Stimulated activated naive B cell treated with anti-CD40 and anti-IgM and Interleukin-4, amounts not matched to agents 10 μg/mL and 1 μg/mL and 100 μg/mL, for 72 hours (primary cell): Measurements from ENCODE around the gene GKAP1.
"Not testable (repeated sequence)": the region's sequence is repeated elsewhere in the genome, so short reads cannot be mapped to it uniquely, and the experiment has no call there.

Source experiments
- ATAC-seq, 2 donors: fragments of 150-1000 bp; cut with Tn5 transposase; replicated peaks; 2 replicates each; pipeline ENCODE4 v1.10.0; 2021; ENCODE audit warnings: moderate library complexity in 1 of 2
- DNase-seq: peaks from one replicate; pipeline ENCODE4 v3.0.0; 2021
- H3K27ac Mint-ChIP-seq: one replicate; pipeline ENCODE4 v1.8.0; 2022; ENCODE audit warnings: mild to moderate bottlenecking, mixed read lengths
- H3K27me3 Mint-ChIP-seq, 2 donors: one replicate each; pipeline ENCODE4 v1.8.0; 2022; ENCODE audit warnings: mixed read lengths in 2 of 2
- H3K36me3 Mint-ChIP-seq, 2 donors: one replicate each; pipeline ENCODE4 v1.8.0; 2022; ENCODE audit warnings: mixed read lengths in 2 of 2, mild to moderate bottlenecking in 1 of 2
- H3K4me1 Mint-ChIP-seq, 2 donors: one replicate each; pipeline ENCODE4 v1.8.0; 2022; ENCODE audit warnings: mixed read lengths in 2 of 2, mild to moderate bottlenecking in 1 of 2
- H3K4me3 Mint-ChIP-seq, 2 donors: one replicate each; pipeline ENCODE4 v1.8.0; 2022; ENCODE audit warnings: mild to moderate bottlenecking in 2 of 2, mixed read lengths in 2 of 2, moderate library complexity in 1 of 2
- H3K9me3 Mint-ChIP-seq, 2 donors: one replicate each; pipeline ENCODE4 v1.8.0; 2022; ENCODE audit warnings: mixed read lengths in 2 of 2, mild to moderate bottlenecking in 1 of 2

The GKAP1 gene

GRCh38 chr9:83708515-83709158 is 108.9 kb downstream of the GKAP1 start:
- H3K4me1 Mint-ChIP-seq: peaks cover 21 to 43% of the 10 kb centered on the region in 2 donors
- H3K4me3 Mint-ChIP-seq: peak overlapping the region; percentile 99 to 100
- H3K27ac Mint-ChIP-seq: peak overlapping the region; percentile 100
- H3K9me3 Mint-ChIP-seq: peaks cover 0 to 2% of the 10 kb centered on the region in 2 donors
- DNase-seq (peak; percentile 53), ATAC-seq (peak; percentile 65 to 67)
- H3K27me3 Mint-ChIP-seq: no peaks in the 10 kb centered on the region
- peaks cover 16 to 22% of the 10 kb centered on the region in 2 donors for H3K36me3 Mint-ChIP-seq

GRCh38 chr9:83707768-83708514 is 109.6 kb downstream of the GKAP1 start, which contains the start of gene UBQLN1:
Gene UBQLN1 (minus strand): TSS chr9:83707958. CDS start chr9:83707679, 279 bp downstream.
- ATAC-seq: peak; percentile 84 to 87
- Mint-ChIP-seq H3K9me3 (peaks cover 0 to 2% of the 10 kb centered on the region in 2 donors), H3K4me1 (peaks cover 23 to 45% of the 10 kb centered on the region in 2 donors)

GRCh38 chr9:83707518-83707767 is 110.1 kb downstream of the GKAP1 start:
- no peaks in the 10 kb centered on the region for H3K27me3 Mint-ChIP-seq
- H3K4me1 Mint-ChIP-seq: peaks cover 24 to 48% of the 10 kb centered on the region in 2 donors
- peak overlapping the region; percentile 99 to 100 for H3K4me3 Mint-ChIP-seq
- H3K27ac Mint-ChIP-seq: peak overlapping the region; percentile 100
- H3K36me3 Mint-ChIP-seq: peaks cover 18 to 22% of the 10 kb centered on the region in 2 donors
- peaks cover 0 to 2% of the 10 kb centered on the region in 2 donors for H3K9me3 Mint-ChIP-seq
- peak; percentile 68 to 70 for ATAC-seq
- DNase-seq: no peak

More at GRCh38 chr9:83707768-83708514, 109.6 kb downstream of the GKAP1 start, which contains the start of gene UBQLN1:
- H3K4me3 Mint-ChIP-seq: peak within 1 kb of the TSS; percentile 99 to 100
- peaks cover 17 to 22% of the 10 kb centered on the region in 2 donors for H3K36me3 Mint-ChIP-seq
- DNase-seq: peak; percentile 88
- peak within 1 kb of the TSS; percentile 100 for H3K27ac Mint-ChIP-seq
- H3K27me3 Mint-ChIP-seq: no peaks in the 10 kb centered on the region

GRCh38 chr9:83706676-83707517 is 110.7 kb downstream of the GKAP1 start:
- H3K27me3 Mint-ChIP-seq: no peaks in the 10 kb centered on the region
- peaks cover 18 to 23% of the 10 kb centered on the region in 2 donors for H3K36me3 Mint-ChIP-seq
- DNase-seq: peak; percentile 37
- peak; percentile 19 to 26 for ATAC-seq
- peaks cover 0 to 2% of the 10 kb centered on the region in 2 donors for H3K9me3 Mint-ChIP-seq
- H3K27ac Mint-ChIP-seq: peak overlapping the region; percentile 100
- peaks cover 25 to 50% of the 10 kb centered on the region in 2 donors for H3K4me1 Mint-ChIP-seq
- H3K4me3 Mint-ChIP-seq: peak overlapping the region; percentile 99 to 100

GRCh38 chr9:83705219-83705651 is 112.3 kb downstream of the GKAP1 start:
- ATAC-seq, DNase-seq, H3K9me3 Mint-ChIP-seq, H3K27me3 Mint-ChIP-seq: not testable (repeated sequence)
- Mint-ChIP-seq H3K27ac (peak overlapping the region; percentile 47), H3K4me3 (peak overlapping the region; percentile 99 to 100), H3K4me1 (peaks cover 33 to 63% of the 10 kb centered on the region in 2 donors), H3K36me3 (peaks cover 18 to 31% of the 10 kb centered on the region in 2 donors)

- no peaks in the 10 kb centered on the region for H3K27me3 Mint-ChIP-seq
- peaks cover 19 to 27% of the 10 kb centered on the region in 2 donors for H3K36me3 Mint-ChIP-seq
- H3K4me3 Mint-ChIP-seq: no peak overlapping the region
- H3K9me3 Mint-ChIP-seq: peaks cover 0 to 2% of the 10 kb centered on the region in 2 donors
- no peak overlapping the region for H3K27ac Mint-ChIP-seq
- peaks cover 35 to 72% of the 10 kb centered on the region in 2 donors for H3K4me1 Mint-ChIP-seq
- ATAC-seq (no peak), DNase-seq (no peak)
Measured at GRCh38 chr9:83701769-83702168, 115.8 kb downstream of the GKAP1 start.

- peaks cover 31 to 69% of the 10 kb centered on the region in 2 donors for H3K4me1 Mint-ChIP-seq
- no peaks in the 10 kb centered on the region for H3K27me3 Mint-ChIP-seq
- H3K9me3 Mint-ChIP-seq: peaks cover 0 to 2% of the 10 kb centered on the region in 2 donors
- DNase-seq: no peak
- no peak overlapping the region for H3K4me3 Mint-ChIP-seq
- H3K27ac Mint-ChIP-seq: no peak overlapping the region
- peaks cover 17 to 23% of the 10 kb centered on the region in 2 donors for H3K36me3 Mint-ChIP-seq
- ATAC-seq: no peak
Measured at GRCh38 chr9:83701286-83701685, 116.3 kb downstream of the GKAP1 start.

GRCh38 chr9:83699615-83700014 is 118.0 kb downstream of the GKAP1 start:
- Mint-ChIP-seq H3K27me3 (no peaks in the 10 kb centered on the region), H3K4me1 (peaks cover 25 to 64% of the 10 kb centered on the region in 2 donors), H3K27ac (no peak overlapping the region), H3K36me3 (peaks cover 8 to 9% of the 10 kb centered on the region in 2 donors), H3K9me3 (no peaks in the 10 kb centered on the region), H3K4me3 (no peak overlapping the region)
- no peak for DNase-seq
- ATAC-seq: no peak

GRCh38 chr9:83698976-83699585 is 118.5 kb downstream of the GKAP1 start:
- Mint-ChIP-seq H3K9me3 (no peaks in the 10 kb centered on the region), H3K27me3 (no peaks in the 10 kb centered on the region), H3K4me3 (no peak overlapping the region), H3K36me3 (peaks cover 8 to 9% of the 10 kb centered on the region in 2 donors), H3K27ac (no peak overlapping the region), H3K4me1 (peaks cover 25 to 64% of the 10 kb centered on the region in 2 donors)
- no peak for DNase-seq
- no peak for ATAC-seq

- Mint-ChIP-seq H3K4me3 (no peak overlapping the region), H3K9me3 (no peaks in the 10 kb centered on the region), H3K27ac (no peak overlapping the region), H3K4me1 (peaks cover 34 to 79% of the 10 kb centered on the region in 2 donors), H3K27me3 (no peaks in the 10 kb centered on the region), H3K36me3 (peaks cover 8 to 16% of the 10 kb centered on the region in 2 donors)
- DNase-seq (no peak), ATAC-seq (no peak)
Measured at GRCh38 chr9:83691492-83691891, 126.1 kb downstream of the GKAP1 start.
